Suppressor macrophage treated with lipopolysaccharide for 1 hour (primary cell): ENCODE data around the gene RASSF7.

Experiments
- DNase-seq, 3 donors: peaks; one replicate each; pipeline ENCODE4 v3.0.0-alpha.2; 2020 to 2022

Gene RASSF7

GRCh38 chr11:611001-611996, 50.5 kb downstream of the RASSF7 start:
- peak in 2 of 3 donors; percentile 21 to 33 for DNase-seq

DNA sequence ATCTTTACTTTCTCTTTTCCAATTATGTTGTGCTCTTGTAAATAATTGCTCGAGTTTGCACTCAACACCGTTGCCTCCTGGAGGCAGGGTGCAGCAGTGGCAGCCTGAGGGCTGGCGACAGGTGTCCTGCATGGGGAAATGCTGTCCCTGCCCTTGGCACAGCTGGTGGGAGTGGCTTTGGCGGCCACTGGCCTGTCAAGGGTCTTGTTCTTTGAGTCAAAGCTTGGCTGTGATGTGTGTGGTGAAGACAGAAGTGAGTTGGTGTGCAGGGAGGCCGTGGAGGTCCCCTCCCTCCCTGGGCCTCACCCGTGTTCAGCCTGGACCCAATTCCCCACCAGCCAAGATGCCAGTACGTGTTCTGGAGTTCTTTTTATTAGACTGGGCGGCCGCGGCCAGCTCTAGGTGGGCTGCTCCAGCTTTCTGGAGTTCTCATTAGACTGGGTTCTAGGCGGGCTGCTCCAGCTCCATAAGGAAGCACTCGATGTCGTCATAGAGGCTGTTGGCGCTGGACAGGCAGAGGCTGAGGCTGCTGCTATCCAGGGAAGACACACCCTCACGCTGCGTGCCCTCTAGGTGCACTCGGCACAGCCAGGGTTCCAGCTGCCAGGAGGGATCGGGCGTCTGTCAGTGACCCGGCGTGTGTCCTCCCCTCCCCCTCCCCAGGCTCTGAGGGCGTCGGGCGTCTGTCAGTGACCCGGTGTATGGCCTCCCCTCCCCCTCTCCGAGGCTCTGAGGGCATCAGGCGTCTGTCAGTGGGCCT, 51.6 kb downstream of the RASSF7 start:
- peak; percentile 29 to 48 (median 47) for DNase-seq

- DNase-seq: no peak
These were observed 52.2 kb downstream of the RASSF7 start for GRCh38 chr11:612961-613300.

DNA sequence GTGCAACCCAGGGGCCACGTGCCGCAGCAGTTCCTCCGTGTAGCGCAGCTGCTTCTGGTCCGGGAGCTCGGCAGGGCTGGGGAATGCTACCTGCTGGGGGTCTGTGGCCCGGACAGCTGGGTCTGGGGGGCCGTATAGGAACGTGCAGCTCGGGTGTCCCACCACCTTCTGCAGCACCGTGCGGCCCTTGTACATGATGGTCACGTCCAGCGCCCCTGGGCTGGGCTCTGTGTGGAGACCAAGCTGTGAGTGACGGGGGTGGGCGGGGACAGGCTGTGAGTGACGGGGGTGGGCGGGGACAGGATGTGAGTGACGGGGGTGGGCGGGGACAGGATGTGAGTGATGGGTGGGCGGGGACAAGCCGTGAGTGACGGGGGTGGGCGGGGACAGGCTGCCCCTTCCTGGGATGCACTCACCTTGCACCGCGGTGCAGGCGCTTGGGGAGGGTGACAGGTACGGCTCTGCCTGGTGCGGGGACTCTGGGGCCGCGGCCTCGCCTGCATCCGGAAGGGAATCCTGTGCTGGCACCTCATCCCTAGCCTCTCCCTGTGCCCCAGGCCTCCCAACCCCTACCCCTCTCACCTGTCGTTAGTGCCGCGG, 52.7 kb downstream of the RASSF7 start:
- peak; percentile 74 to 95 (median 78) for DNase-seq
